GM06990 (cell line): ENCODE results near the gene QRFPR.
A peak's percentile ranks its signal among the peaks of the same experiment; 100 is the strongest.

ENCODE experiments used
- DNase-seq: peaks from one replicate; pipeline ENCODE4 v3.0.0-alpha.2; 2011; ENCODE audit not compliant: insufficient read length; ENCODE audit errors: extremely low read depth
- H3K27me3 ChIP-seq: replicated peaks from 2 replicates; pipeline ENCODE4 v1.6.0; 2011; ENCODE audit warnings: low read length; ENCODE audit not compliant: control insufficient read depth, insufficient read depth
- H3K36me3 ChIP-seq: 2 replicates; pipeline ENCODE4 v1.5.1; 2011; ENCODE audit warnings: low read length; ENCODE audit not compliant: control insufficient read depth, insufficient read depth
- H3K4me3 ChIP-seq: replicated peaks from 2 replicates; pipeline ENCODE4 v1.5.1; 2011; ENCODE audit warnings: low read depth, mild to moderate bottlenecking, control low read depth, low read length
- TF ChIP-seq, protein P1 (sequence below): IDR thresholded peaks from 2 replicates; pipeline ENCODE4 v1.5.1; 2011; ENCODE audit warnings: low read length, control low read depth, mild to moderate bottlenecking, inconsistent platforms; ENCODE audit not compliant: insufficient read depth, poor library complexity, severe bottlenecking

Gene QRFPR

DNA sequence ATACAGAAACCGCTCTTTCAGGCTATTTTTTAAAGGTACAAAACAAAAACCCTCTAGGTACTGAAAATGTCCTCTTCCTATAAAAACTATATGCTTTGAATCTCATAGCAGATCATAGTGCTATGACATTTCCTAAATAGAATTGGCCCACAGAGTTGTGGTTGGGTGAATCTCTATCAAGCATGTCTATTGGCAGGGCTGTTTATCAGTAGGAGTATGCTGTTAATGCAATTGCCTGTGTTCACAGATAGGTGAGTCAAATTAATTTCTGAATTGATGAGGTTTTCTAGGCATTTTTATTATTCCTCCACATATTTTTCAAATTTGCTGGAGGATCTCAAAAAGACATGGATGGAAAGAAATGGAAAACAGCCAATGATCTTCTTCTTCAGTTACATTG lies 73.9 kb downstream of the QRFPR start:
- DNase-seq = no peak
- TF ChIP-seq, protein P1, sequence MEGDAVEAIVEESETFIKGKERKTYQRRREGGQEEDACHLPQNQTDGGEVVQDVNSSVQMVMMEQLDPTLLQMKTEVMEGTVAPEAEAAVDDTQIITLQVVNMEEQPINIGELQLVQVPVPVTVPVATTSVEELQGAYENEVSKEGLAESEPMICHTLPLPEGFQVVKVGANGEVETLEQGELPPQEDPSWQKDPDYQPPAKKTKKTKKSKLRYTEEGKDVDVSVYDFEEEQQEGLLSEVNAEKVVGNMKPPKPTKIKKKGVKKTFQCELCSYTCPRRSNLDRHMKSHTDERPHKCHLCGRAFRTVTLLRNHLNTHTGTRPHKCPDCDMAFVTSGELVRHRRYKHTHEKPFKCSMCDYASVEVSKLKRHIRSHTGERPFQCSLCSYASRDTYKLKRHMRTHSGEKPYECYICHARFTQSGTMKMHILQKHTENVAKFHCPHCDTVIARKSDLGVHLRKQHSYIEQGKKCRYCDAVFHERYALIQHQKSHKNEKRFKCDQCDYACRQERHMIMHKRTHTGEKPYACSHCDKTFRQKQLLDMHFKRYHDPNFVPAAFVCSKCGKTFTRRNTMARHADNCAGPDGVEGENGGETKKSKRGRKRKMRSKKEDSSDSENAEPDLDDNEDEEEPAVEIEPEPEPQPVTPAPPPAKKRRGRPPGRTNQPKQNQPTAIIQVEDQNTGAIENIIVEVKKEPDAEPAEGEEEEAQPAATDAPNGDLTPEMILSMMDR = no peak
- Histone ChIP-seq H3K27me3 (no peaks in the 10 kb centered on the region), H3K4me3 (no peak overlapping the region), H3K36me3 (no peaks in the 10 kb centered on the region)

DNA sequence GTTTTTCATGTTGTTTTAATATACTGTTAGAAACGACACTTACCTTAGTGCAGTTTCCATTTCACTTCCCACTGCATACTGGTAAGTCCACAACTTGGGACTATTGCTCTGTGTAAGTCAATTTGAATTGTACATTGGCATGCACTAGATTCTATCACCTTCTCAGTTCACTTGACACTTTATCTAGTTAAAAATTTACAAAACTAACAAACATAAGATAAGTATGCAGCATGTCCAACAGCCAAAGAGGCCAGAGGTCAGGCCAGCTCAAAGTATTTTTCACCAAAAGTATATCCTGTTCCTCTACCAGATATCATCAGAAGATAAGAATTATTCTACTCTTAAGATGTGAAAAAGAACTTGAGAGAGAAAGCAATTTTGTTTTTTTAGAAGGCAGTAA lies 75.9 kb downstream of the QRFPR start:
- TF ChIP-seq, protein P1 = no peak
- no peak for DNase-seq
- Histone ChIP-seq H3K36me3 (no peaks in the 10 kb centered on the region), H3K27me3 (no peaks in the 10 kb centered on the region), H3K4me3 (no peak overlapping the region)

DNA sequence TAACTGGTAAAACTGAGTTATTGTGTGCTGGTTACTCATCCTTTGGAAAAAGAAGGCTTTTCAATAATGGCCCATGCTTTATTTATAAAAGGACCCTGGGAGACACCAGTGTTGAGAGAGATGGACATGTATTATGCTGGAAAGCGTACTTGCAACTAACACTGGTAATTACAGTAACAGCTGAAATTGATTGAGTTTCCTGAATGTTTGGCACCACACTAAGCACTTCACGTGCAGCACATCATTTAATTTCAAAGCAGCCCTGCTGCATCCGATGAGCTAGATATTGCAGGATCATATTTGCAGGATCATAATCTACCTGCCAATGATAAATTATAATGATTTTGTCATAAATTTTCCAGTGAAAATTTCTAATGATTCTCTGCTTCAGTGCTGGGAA lies 81.5 kb downstream of the QRFPR start:
- TF ChIP-seq, protein P1 = no peak
- H3K4me3 ChIP-seq = no peak overlapping the region
- no peak for DNase-seq
- H3K27me3 ChIP-seq = no peaks in the 10 kb centered on the region
- H3K36me3 ChIP-seq = no peaks in the 10 kb centered on the region

DNA sequence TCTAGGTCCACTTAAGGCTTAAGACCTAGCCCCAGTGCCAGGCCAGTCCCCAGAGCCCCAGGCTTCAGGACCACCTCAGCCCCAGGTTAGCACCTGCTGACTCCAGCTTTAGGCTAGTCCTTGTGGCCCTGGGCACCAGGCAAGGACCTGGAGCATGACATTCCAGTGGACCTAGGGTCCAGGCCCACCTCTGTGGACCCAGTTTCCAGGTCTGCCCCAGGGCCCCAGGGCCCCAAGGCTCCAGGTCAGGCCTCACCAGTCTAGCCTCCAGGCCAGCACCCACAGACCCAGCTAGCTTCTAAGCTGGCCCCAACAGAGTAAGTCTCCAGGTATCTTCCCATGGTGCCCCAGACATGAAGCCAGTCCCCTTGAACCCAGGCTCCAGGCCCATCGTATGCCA lies 97.5 kb downstream of the QRFPR start:
- Histone ChIP-seq H3K27me3 (no peaks in the 10 kb centered on the region), H3K4me3 (no peak overlapping the region), H3K36me3 (no peaks in the 10 kb centered on the region)
- TF ChIP-seq, protein P1 = no peak
- DNase-seq = no peak

DNA sequence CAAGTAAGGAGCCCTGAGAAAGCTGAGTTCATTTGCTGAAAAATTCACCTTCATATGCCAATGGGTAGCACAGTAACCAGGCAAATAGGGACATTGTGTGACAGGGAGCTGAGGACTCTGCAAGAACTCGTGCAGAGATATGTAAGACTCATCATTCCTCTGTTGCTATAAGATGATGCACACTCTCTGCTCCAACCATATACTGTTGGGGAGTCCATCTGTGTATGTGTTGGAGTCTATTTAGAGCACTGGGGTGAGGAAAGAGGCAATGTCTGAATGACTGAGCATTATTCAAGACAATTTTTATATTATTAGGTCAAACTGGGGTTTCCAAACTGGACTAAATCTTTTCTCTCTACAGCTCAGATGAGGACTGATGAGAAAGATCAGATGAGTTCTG lies 100.4 kb downstream of the QRFPR start:
- TF ChIP-seq, protein P1 = no peak
- Histone ChIP-seq H3K4me3 (no peak overlapping the region), H3K36me3 (no peaks in the 10 kb centered on the region), H3K27me3 (no peaks in the 10 kb centered on the region)
- DNase-seq = no peak

DNA sequence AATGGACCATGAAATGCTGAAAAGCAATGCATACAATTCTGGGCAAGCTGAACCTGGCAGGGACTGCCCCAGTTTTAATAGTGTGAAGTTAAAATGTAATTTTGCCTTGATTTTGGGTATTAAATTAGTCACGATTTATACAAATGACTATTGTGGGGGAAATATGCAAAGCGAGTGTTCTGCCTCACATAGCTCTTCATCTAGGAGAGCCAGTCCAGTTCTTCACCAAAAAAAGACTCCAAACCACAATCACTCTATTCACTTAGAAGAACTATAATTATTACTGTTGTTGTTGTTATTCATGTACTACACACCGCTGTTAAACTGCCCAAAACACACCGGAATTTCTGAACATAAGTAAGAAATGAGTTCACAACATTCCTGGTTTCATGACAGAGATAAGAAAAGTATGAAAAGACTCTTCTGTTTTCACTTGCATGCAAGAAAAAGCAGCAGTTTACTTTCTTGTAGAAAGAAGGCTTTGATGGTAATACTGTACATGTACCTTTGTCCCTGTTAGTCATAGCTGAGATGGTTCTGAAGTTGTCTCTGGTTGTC lies 101.9 kb downstream of the QRFPR start:
- no peaks in the 10 kb centered on the region; the same call in 1 of the 2 replicates for H3K27me3 ChIP-seq
- TF ChIP-seq, protein P1 = no peak
- DNase-seq = peak; percentile 68

More for the DNA sequence above, 101.9 kb downstream of the QRFPR start:
- Histone ChIP-seq H3K36me3 (no peaks in the 10 kb centered on the region), H3K4me3 (no peak overlapping the region)
